Activated T-helper 2 cell treated with anti-CD3 and anti-CD28 coated beads, Interferon-gamma antibody, Interleukin-2, Interleukin-4, amounts not matched to agents 10 μg/mL and 5 μg/mL and 100 μg/mL, durations not matched to agents 14 hours and 24 hours and 36 hours (primary cell): ENCODE measurements around the gene HTT. TPM values are rescaled to one million over a fixed set of nuclear protein-coding genes. Genes with fewer than 3 reads are reported as not detected.
A peak's percentile ranks its signal among the peaks of the same experiment; 100 is the strongest.

Source experiments
- DNase-seq: peaks from one replicate; pipeline ENCODE4 v3.0.0; 2021; ENCODE audit warnings: low spot score
- H3K27ac Mint-ChIP-seq: one replicate; pipeline ENCODE4 v1.8.0; 2021; ENCODE audit warnings: mixed read lengths
- H3K27me3 Mint-ChIP-seq: one replicate; pipeline ENCODE4 v1.8.0; 2021; ENCODE audit warnings: low read depth, mixed read lengths
- H3K36me3 Mint-ChIP-seq: one replicate; pipeline ENCODE4 v1.8.0; 2021; ENCODE audit warnings: low read depth, mixed read lengths
- H3K4me1 Mint-ChIP-seq: one replicate; pipeline ENCODE4 v1.8.0; 2021; ENCODE audit warnings: low read depth, mixed read lengths
- H3K4me3 Mint-ChIP-seq: one replicate; pipeline ENCODE4 v1.8.0; 2021; ENCODE audit warnings: low read depth, mild to moderate bottlenecking, moderate library complexity, mixed read lengths
- H3K9me3 Mint-ChIP-seq: one replicate; pipeline ENCODE4 v1.8.0; 2021; ENCODE audit warnings: mixed read lengths
- intact Hi-C: fragments of 100-400 bp; cut with micrococcal nuclease; formaldehyde crosslinking; loops from one replicate; pipeline ENCODE4 v1.15.1; 2023
- total RNA-seq: library from RNA; stranded (reverse); gene quantifications from 2 replicates; pipeline ENCODE4 v1.2.3, GENCODE V29; 2022

HTT gene
- total RNA-seq, 1 donor from 2014 or later = 65.3 TPM

GRCh38 chr4:3218824-3219760 is 144.6 kb downstream of the HTT start:
- H3K36me3 Mint-ChIP-seq = peaks cover 71% of the 10 kb centered on the region
- H3K27ac Mint-ChIP-seq = no peak overlapping the region
- H3K4me1 Mint-ChIP-seq = no peaks in the 10 kb centered on the region
- DNase-seq = no peak
- intact Hi-C loops = no loop called here
- no peaks in the 10 kb centered on the region for H3K27me3 Mint-ChIP-seq
- H3K4me3 Mint-ChIP-seq = no peak overlapping the region
- H3K9me3 Mint-ChIP-seq = no peaks in the 10 kb centered on the region

GRCh38 chr4:3219761-3220475 is 145.4 kb downstream of the HTT start:
- DNase-seq = no peak
- Mint-ChIP-seq H3K9me3 (no peaks in the 10 kb centered on the region), H3K4me1 (no peaks in the 10 kb centered on the region), H3K27ac (peak overlapping the region; percentile 8), H3K4me3 (no peak overlapping the region), H3K27me3 (no peaks in the 10 kb centered on the region), H3K36me3 (peaks cover 70% of the 10 kb centered on the region)
- intact Hi-C loops = no loop called here

GRCh38 chr4:3220476-3221183 is 146.1 kb downstream of the HTT start:
- Mint-ChIP-seq H3K27ac (no peak overlapping the region), H3K36me3 (peaks cover 66% of the 10 kb centered on the region), H3K9me3 (no peaks in the 10 kb centered on the region), H3K4me1 (no peaks in the 10 kb centered on the region), H3K27me3 (no peaks in the 10 kb centered on the region), H3K4me3 (no peak overlapping the region)
- intact Hi-C loops = no loop called here
- no peak for DNase-seq

DNA sequence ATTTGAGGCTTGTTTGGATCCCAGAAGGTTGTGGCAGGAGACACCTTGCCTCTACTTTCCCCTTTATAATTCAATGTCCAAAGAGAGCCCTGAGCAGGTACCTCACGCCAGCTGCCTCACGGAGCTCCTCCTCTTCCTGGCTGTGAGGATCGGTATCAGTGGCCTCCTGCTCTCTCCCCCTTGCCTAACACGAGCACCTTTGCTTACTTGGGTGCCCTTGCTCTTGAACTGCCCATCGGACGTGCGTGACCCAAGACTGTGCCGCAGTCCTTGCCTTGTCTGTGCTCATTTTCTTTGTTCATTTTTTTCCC is 146.7 kb downstream of the HTT start:
- Mint-ChIP-seq H3K27ac (no peak overlapping the region), H3K36me3 (peaks cover 66% of the 10 kb centered on the region), H3K4me3 (no peak overlapping the region), H3K27me3 (no peaks in the 10 kb centered on the region), H3K9me3 (no peaks in the 10 kb centered on the region), H3K4me1 (no peaks in the 10 kb centered on the region)
- DNase-seq = no peak
- intact Hi-C loops = no loop called here

- Mint-ChIP-seq H3K36me3 (peaks cover 61% of the 10 kb centered on the region), H3K27ac (no peak overlapping the region), H3K4me1 (no peaks in the 10 kb centered on the region), H3K4me3 (no peak overlapping the region), H3K27me3 (no peaks in the 10 kb centered on the region), H3K9me3 (no peaks in the 10 kb centered on the region)
- DNase-seq = no peak
- intact Hi-C loops = no loop called here
These were observed 147.5 kb downstream of the HTT start for GRCh38 chr4:3221996-3222395.

GRCh38 chr4:3223346-3223745 is 148.9 kb downstream of the HTT start:
- Mint-ChIP-seq H3K4me3 (no peak overlapping the region), H3K27me3 (no peaks in the 10 kb centered on the region), H3K9me3 (no peaks in the 10 kb centered on the region), H3K36me3 (peaks cover 55% of the 10 kb centered on the region), H3K27ac (no peak overlapping the region), H3K4me1 (no peaks in the 10 kb centered on the region)
- intact Hi-C loops = no loop called here
- no peak for DNase-seq

GRCh38 chr4:3223956-3224748 is 149.7 kb downstream of the HTT start:
- Mint-ChIP-seq H3K27me3 (no peaks in the 10 kb centered on the region), H3K27ac (no peak overlapping the region), H3K9me3 (no peaks in the 10 kb centered on the region), H3K4me3 (no peak overlapping the region), H3K4me1 (no peaks in the 10 kb centered on the region), H3K36me3 (peaks cover 57% of the 10 kb centered on the region)
- intact Hi-C loops = no loop called here
- DNase-seq = no peak

- H3K36me3 Mint-ChIP-seq = peaks cover 59% of the 10 kb centered on the region
- H3K9me3 Mint-ChIP-seq = no peaks in the 10 kb centered on the region
- intact Hi-C loops = no loop called here
- no peaks in the 10 kb centered on the region for H3K27me3 Mint-ChIP-seq
- no peak for DNase-seq
- no peak overlapping the region for H3K27ac Mint-ChIP-seq
- H3K4me3 Mint-ChIP-seq = no peak overlapping the region
- H3K4me1 Mint-ChIP-seq = no peaks in the 10 kb centered on the region
These were observed 150.8 kb downstream of the HTT start for GRCh38 chr4:3225071-3225850.

- Mint-ChIP-seq H3K27ac (no peak overlapping the region), H3K36me3 (peaks cover 62% of the 10 kb centered on the region), H3K4me3 (no peak overlapping the region), H3K9me3 (no peaks in the 10 kb centered on the region), H3K27me3 (no peaks in the 10 kb centered on the region), H3K4me1 (no peaks in the 10 kb centered on the region)
- intact Hi-C loops = no loop called here
- no peak for DNase-seq
These were observed 151.5 kb downstream of the HTT start for GRCh38 chr4:3225936-3226335.

GRCh38 chr4:3226467-3226866 is 152.0 kb downstream of the HTT start:
- Mint-ChIP-seq H3K27me3 (no peaks in the 10 kb centered on the region), H3K27ac (no peak overlapping the region), H3K4me3 (no peak overlapping the region), H3K9me3 (no peaks in the 10 kb centered on the region), H3K4me1 (no peaks in the 10 kb centered on the region), H3K36me3 (peaks cover 62% of the 10 kb centered on the region)
- DNase-seq = no peak
- intact Hi-C loops = no loop called here

DNA sequence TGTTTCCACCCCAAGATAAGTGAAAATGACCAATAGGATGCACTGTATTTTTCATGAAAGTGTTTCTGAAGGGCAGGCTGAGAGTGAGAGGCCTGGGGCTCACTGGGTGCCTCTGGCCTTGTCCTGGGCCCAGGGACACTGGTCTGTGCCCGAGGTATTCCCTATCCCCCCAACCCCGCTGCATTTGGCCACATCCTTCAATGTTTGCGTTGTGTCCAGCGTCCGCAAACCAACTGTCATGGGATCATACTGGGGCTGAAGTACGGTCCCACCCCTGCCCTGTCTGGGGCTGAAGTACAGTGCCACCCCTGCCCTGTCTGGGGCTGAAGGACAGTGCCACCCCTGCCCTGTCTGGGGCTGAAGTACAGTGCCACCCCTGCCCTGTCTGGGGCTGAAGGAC is 152.5 kb downstream of the HTT start:
- peaks cover 65% of the 10 kb centered on the region for H3K36me3 Mint-ChIP-seq
- H3K4me1 Mint-ChIP-seq = no peaks in the 10 kb centered on the region
- no peak overlapping the region for H3K27ac Mint-ChIP-seq
- no peak for DNase-seq
- intact Hi-C loops = no loop called here
- no peak overlapping the region for H3K4me3 Mint-ChIP-seq
- no peaks in the 10 kb centered on the region for H3K27me3 Mint-ChIP-seq
- no peaks in the 10 kb centered on the region for H3K9me3 Mint-ChIP-seq
